ENCODE measurements around the gene ANKK1.

Gene ANKK1

DNA sequence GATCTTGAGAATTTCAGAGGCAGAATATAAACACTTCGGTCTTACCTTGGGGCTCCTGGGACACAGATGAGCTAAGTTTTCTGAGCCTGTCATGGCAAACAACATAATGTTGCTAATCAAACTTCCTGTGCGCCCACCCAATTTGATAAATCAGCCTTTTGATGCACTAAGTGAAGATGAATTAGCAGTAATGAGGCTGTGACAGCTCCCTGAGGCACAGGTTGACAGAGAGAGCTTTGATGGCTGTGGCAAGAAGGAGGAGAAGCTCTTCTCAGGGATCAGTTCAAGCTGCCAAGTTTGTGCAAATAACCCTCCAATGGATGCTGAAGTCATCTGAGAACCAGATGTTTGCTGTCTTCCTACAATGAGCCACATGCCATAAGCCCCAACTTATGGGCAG, 53.2 kb downstream of the ANKK1 start:
- Histone ChIP-seq H3K27me3 (ENCODE audit: insufficient read depth, insufficient read length) (no peaks in the 10 kb centered on the region), H3K9ac (ENCODE audit: insufficient read length, low read depth) (no peak overlapping the region), H3K9me3 (ENCODE audit: insufficient read depth, low read length) (no peaks in the 10 kb centered on the region), H3K4me1 (ENCODE audit: insufficient read depth, insufficient read length) (no peaks in the 10 kb centered on the region), H3K4me3 (ENCODE audit: insufficient read length, low read depth) (no peak overlapping the region), H3K36me3 (ENCODE audit: insufficient read depth, insufficient read length, low read length) (no peaks in the 10 kb centered on the region)
- TF ChIP-seq SUZ12 (IDR thresholded peaks at IDR 0.05; ENCODE audit: extremely low read depth, insufficient read depth, insufficient read length) (no peak), ZNF274 (IDR thresholded peaks at IDR 0.05; ENCODE audit: low read depth, low read length) (no peak), YY1 (IDR thresholded peaks at IDR 0.05; ENCODE audit: insufficient read depth, insufficient read length) (no peak)
- DNase-seq (ENCODE audit: low read depth, low spot score): no peak

DNA sequence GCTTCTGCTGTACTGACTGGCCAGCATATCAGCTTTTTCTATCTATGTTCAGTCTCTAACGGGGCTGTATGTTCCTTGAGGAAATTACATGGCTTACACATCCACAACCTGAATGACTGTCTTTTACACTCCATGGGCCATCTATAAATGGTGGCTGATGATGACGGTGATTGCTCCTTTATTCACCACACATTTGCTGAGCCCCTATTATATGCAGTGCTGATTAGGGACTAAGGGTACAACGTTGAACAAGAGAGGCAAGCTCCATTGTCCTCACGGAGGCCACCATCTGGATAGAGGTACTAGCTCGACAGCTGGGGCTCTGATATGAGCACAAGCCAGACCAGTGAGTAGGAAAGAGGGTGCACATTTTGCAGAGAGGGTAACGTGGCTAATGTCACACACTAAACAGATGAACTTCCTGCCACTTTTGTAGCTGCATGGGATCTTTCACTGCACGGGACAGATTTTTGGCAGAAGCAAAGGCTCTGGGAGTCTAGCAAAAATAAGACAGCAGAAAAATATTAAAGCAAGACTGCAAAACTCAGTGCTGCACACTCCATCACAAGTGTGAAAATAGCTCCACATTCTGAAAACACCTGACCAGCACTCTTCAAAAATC, 57.0 kb downstream of the ANKK1 start:
- no peaks in the 10 kb centered on the region for H3K27me3 ChIP-seq (ENCODE audit: insufficient read depth, insufficient read length)
- no peaks in the 10 kb centered on the region for H3K9me3 ChIP-seq (ENCODE audit: insufficient read depth, low read length)
- H3K9ac ChIP-seq (ENCODE audit: insufficient read length, low read depth): no peak overlapping the region
- H3K4me3 ChIP-seq (ENCODE audit: insufficient read length, low read depth): no peak overlapping the region
- no peaks in the 10 kb centered on the region for H3K36me3 ChIP-seq (ENCODE audit: insufficient read depth, insufficient read length, low read length)
- no peak for DNase-seq (ENCODE audit: low read depth, low spot score)
- no peak for TF ChIP-seq SUZ12 (IDR thresholded peaks at IDR 0.05; ENCODE audit: extremely low read depth, insufficient read depth, insufficient read length)
- no peak for TF ChIP-seq ZNF274 (IDR thresholded peaks at IDR 0.05; ENCODE audit: low read depth, low read length)
- TF ChIP-seq YY1 (IDR thresholded peaks at IDR 0.05; ENCODE audit: insufficient read depth, insufficient read length): no peak
- peaks cover 4% of the 10 kb centered on the region for H3K4me1 ChIP-seq (ENCODE audit: insufficient read depth, insufficient read length)

DNA sequence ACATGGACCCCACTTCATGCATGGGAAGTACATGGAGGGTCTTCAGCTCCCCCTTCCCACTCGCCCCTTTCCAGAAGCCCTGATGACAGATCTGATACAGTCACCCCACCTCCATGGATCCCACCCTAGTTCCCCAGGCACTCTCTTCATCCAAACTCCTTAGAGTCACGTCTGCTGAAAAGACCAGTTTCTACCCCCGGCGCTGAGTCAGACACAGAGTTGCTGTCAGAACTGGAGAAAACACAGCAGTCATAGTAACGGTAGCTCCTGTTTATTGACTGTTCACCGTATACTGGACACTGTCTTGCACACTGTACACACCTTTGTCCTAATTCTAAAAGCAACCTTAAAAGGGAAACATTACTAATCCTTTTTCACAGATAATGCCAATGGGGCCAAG, 58.5 kb downstream of the ANKK1 start:
- DNase-seq (ENCODE audit: low read depth, low spot score): no peak
- peaks cover 4% of the 10 kb centered on the region for H3K4me1 ChIP-seq (ENCODE audit: insufficient read depth, insufficient read length)
- no peaks in the 10 kb centered on the region for H3K9me3 ChIP-seq (ENCODE audit: insufficient read depth, low read length)
- TF ChIP-seq ZNF274 (IDR thresholded peaks at IDR 0.05; ENCODE audit: low read depth, low read length): no peak
- no peak for TF ChIP-seq YY1 (IDR thresholded peaks at IDR 0.05; ENCODE audit: insufficient read depth, insufficient read length)
- no peak for TF ChIP-seq SUZ12 (IDR thresholded peaks at IDR 0.05; ENCODE audit: extremely low read depth, insufficient read depth, insufficient read length)
- no peaks in the 10 kb centered on the region for H3K27me3 ChIP-seq (ENCODE audit: insufficient read depth, insufficient read length)
- H3K36me3 ChIP-seq (ENCODE audit: insufficient read depth, insufficient read length, low read length): no peaks in the 10 kb centered on the region
- H3K4me3 ChIP-seq (ENCODE audit: insufficient read length, low read depth): no peak overlapping the region
- H3K9ac ChIP-seq (ENCODE audit: insufficient read length, low read depth): no peak overlapping the region

DNA sequence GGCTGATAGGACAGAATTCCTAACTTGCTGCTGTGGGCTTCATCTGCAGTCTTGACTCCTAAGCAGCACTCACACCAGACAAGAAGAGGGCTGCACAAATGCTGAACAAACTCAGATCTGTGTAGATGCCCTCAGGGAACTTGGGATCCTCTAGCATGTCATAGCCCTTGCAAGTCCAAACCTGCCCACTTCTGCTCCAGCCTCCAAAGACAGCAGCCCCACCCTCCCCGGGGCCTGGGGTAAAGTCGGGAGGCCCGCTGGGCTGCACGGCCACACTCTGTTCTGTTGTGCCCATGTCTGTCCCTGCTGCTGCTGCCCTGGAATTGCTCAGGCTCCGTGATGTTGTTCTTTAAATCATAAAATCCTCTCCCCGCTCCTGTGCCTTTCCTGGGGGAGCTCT, 59.4 kb downstream of the ANKK1 start:
- Histone ChIP-seq H3K9me3 (ENCODE audit: insufficient read depth, low read length) (no peaks in the 10 kb centered on the region), H3K27me3 (ENCODE audit: insufficient read depth, insufficient read length) (no peaks in the 10 kb centered on the region), H3K9ac (ENCODE audit: insufficient read length, low read depth) (no peak overlapping the region), H3K36me3 (ENCODE audit: insufficient read depth, insufficient read length, low read length) (no peaks in the 10 kb centered on the region), H3K4me1 (ENCODE audit: insufficient read depth, insufficient read length) (peaks cover 4% of the 10 kb centered on the region), H3K4me3 (ENCODE audit: insufficient read length, low read depth) (no peak overlapping the region)
- no peak for TF ChIP-seq SUZ12 (IDR thresholded peaks at IDR 0.05; ENCODE audit: extremely low read depth, insufficient read depth, insufficient read length)
- DNase-seq (ENCODE audit: low read depth, low spot score): no peak

DNA sequence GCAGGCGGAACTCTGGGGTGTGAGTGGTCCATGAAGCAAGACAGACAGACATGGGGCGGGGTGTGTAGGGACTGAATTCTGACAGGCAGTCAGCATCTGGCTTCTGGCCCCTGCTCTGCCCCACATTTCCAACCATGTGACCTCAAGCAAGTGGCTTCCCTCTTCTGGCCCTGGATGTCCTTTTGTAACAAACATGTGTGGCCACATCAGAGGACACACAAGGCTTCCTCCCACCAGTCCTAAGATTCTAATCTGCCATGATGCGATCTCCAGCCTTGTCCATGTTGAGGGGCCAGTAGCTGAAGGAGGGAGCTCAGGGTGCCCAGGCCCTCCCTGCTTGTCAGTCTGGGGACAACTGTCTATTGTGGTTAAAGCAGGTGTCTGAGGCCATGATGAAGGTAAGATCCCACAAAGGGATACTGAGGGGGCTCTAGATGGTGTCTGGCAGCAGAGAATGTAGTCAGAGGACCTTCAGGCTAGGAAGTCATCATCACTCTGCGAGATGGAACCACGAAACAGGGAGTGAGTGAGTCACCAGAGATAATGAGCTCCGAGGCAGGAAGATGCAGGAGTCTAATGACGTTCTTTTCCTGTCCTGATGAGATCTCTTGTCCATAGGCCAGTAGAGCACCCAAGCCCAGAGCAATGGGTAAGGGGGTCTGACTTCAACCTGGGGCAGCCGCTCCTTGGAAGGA, 60.2 kb downstream of the ANKK1 start:
- DNase-seq (ENCODE audit: low read depth, low spot score): no peak
- no peaks in the 10 kb centered on the region for H3K27me3 ChIP-seq (ENCODE audit: insufficient read depth, insufficient read length)

DNA sequence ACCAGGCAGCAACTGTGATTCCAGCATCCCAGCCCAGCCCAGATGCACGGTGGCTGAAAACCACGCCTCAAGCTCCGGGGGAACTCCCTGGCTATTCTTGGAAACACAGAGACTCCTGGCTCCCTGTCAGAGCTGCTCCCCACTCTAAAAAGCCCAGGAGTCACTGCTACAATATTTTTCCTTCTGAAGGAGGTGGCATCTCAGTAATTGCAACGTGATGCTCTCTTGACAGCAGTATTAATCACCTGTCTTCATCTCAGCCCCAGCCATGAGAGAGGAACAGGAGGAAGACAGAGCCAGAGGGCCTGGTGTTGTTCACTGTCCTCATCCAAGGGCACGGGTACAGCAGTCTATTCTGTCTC, 60.7 kb downstream of the ANKK1 start:
- DNase-seq (ENCODE audit: low read depth, low spot score): no peak
- no peak for TF ChIP-seq YY1 (IDR thresholded peaks at IDR 0.05; ENCODE audit: insufficient read depth, insufficient read length)
- TF ChIP-seq ZNF274 (IDR thresholded peaks at IDR 0.05; ENCODE audit: low read depth, low read length): no peak
- no peak for TF ChIP-seq SUZ12 (IDR thresholded peaks at IDR 0.05; ENCODE audit: extremely low read depth, insufficient read depth, insufficient read length)
- Histone ChIP-seq H3K4me3 (ENCODE audit: insufficient read length, low read depth) (no peak overlapping the region), H3K9me3 (ENCODE audit: insufficient read depth, low read length) (no peaks in the 10 kb centered on the region), H3K36me3 (ENCODE audit: insufficient read depth, insufficient read length, low read length) (no peaks in the 10 kb centered on the region), H3K27me3 (ENCODE audit: insufficient read depth, insufficient read length) (no peaks in the 10 kb centered on the region), H3K4me1 (ENCODE audit: insufficient read depth, insufficient read length) (peaks cover 4% of the 10 kb centered on the region), H3K9ac (ENCODE audit: insufficient read length, low read depth) (no peak overlapping the region)

More for the DNA sequence above, 60.2 kb downstream of the ANKK1 start:
- Histone ChIP-seq H3K4me1 (ENCODE audit: insufficient read depth, insufficient read length) (peaks cover 4% of the 10 kb centered on the region), H3K4me3 (ENCODE audit: insufficient read length, low read depth) (no peak overlapping the region), H3K36me3 (ENCODE audit: insufficient read depth, insufficient read length, low read length) (no peaks in the 10 kb centered on the region), H3K9me3 (ENCODE audit: insufficient read depth, low read length) (no peaks in the 10 kb centered on the region), H3K9ac (ENCODE audit: insufficient read length, low read depth) (no peak overlapping the region)
- no peak for TF ChIP-seq YY1 (IDR thresholded peaks at IDR 0.05; ENCODE audit: insufficient read depth, insufficient read length)
- no peak for TF ChIP-seq ZNF274 (IDR thresholded peaks at IDR 0.05; ENCODE audit: low read depth, low read length)

DNA sequence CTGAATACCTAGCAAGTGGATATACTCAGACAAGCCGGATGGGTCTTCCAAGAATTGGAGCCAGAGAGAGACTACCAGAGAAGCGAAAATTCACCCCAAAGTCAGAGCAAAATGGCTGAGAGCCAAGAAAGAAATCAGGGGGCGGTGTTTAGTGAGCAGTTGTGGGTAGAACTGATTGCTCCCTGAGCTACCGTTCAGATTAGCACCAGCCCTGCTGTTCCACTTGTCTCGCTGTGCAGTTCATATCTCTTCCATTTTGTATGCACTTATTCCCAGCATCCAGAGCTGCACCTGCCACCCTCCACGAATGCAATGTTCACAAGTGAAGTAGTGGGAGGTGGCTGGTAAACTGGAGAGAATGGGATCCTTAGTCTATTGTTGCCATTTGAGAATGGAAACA, 62.2 kb downstream of the ANKK1 start:
- Histone ChIP-seq H3K4me3 (ENCODE audit: insufficient read length, low read depth) (no peak overlapping the region), H3K27me3 (ENCODE audit: insufficient read depth, insufficient read length) (no peaks in the 10 kb centered on the region), H3K9ac (ENCODE audit: insufficient read length, low read depth) (no peak overlapping the region), H3K9me3 (ENCODE audit: insufficient read depth, low read length) (no peaks in the 10 kb centered on the region), H3K36me3 (ENCODE audit: insufficient read depth, insufficient read length, low read length) (no peaks in the 10 kb centered on the region), H3K4me1 (ENCODE audit: insufficient read depth, insufficient read length) (peaks cover 4% of the 10 kb centered on the region)
- no peak for DNase-seq (ENCODE audit: low read depth, low spot score)
- no peak for TF ChIP-seq YY1 (IDR thresholded peaks at IDR 0.05; ENCODE audit: insufficient read depth, insufficient read length)
- TF ChIP-seq SUZ12 (IDR thresholded peaks at IDR 0.05; ENCODE audit: extremely low read depth, insufficient read depth, insufficient read length): no peak
- no peak for TF ChIP-seq ZNF274 (IDR thresholded peaks at IDR 0.05; ENCODE audit: low read depth, low read length)
